Activated CD8-positive, alpha-beta memory T cell treated with anti-CD3 and anti-CD28 coated beads for 4 hours (primary cell): ENCODE data around the gene RSAD1.
A peak's percentile ranks its signal among the peaks of the same experiment; 100 is the strongest.
"Not testable (repeated sequence)": the region's sequence is repeated elsewhere in the genome, so short reads cannot be mapped to it uniquely, and the experiment has no call there.

Experiments used
- DNase-seq, 2 donors: peaks; one replicate each; pipeline ENCODE4 v3.0.0-alpha.2; 2020; ENCODE audit warnings: low read depth in 2 of 2

The RSAD1 gene

DNA sequence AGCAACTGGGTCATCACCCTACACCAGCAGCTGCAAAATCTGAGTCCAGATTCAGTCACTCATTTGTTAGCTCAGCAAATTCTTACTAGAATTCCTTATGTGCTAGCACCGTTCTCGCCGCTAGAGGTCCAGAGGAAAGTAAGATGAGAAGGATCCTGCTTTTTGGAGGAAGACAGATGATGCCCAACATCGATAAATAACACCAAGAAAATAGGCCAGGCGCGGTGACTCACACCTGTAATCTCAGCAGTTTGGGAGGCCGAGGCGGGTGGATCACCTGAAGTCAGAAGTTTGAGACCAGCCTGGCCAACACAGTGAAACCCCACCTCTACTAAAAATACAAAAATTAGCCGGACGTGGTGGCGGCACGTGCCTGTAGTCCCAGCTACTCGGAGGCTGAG is 5.9 kb upstream of the RSAD1 start:
- not testable (repeated sequence) for DNase-seq

DNA sequence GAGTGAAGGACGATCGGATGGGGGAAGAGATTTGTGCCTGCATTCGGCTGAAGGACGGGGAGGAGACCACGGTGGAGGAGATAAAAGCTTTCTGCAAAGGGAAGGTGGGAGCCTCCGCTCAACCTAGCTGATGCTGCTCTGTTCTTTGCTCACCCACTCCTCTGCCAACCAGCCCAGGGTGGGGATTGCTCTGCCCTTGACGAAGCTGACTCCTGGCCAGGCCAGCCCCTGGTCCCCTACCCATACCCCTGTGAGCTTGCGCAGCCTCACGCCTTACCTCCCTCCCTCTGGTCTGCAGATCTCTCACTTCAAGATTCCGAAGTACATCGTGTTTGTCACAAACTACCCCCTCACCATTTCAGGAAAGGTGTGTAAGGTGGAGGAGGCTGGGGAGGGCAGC is 4.8 kb upstream of the RSAD1 start:
- DNase-seq = no peak

DNA sequence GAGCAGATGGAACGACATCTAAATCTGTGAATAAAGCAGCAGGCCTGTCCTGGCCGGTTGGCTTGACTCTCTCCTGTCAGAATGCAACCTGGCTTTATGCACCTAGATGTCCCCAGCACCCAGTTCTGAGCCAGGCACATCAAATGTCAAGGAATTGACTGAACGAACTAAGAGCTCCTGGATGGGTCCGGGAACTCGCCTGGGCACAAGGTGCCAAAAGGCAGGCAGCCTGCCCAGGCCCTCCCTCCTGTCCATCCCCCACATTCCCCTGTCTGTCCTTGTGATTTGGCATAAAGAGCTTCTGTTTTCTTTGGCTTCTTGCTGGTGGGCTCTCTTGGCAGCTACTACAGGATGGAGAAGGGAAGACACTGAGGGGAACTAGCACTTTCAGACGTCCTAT is 4.1 kb upstream of the RSAD1 start:
- no peak for DNase-seq

DNA sequence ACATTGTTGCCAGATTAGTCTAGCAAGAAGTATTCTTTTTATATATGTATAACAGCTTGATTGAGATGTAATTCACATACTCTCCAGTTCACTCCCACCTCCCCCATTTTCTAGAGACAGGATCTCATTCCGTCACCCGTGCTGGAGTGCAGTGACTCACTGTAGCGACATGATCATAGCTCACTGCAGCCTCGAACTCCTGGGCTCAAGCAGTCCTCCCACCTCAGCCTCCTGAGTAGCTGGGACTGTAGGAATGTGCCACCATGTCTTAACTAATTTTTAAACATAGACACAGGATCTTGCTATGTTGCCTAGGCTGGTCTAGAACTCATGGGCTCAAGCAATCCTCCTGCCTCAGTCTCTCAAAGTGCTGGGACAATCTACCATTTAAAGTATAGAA is 3.3 kb upstream of the RSAD1 start:
- DNase-seq = no peak

DNA sequence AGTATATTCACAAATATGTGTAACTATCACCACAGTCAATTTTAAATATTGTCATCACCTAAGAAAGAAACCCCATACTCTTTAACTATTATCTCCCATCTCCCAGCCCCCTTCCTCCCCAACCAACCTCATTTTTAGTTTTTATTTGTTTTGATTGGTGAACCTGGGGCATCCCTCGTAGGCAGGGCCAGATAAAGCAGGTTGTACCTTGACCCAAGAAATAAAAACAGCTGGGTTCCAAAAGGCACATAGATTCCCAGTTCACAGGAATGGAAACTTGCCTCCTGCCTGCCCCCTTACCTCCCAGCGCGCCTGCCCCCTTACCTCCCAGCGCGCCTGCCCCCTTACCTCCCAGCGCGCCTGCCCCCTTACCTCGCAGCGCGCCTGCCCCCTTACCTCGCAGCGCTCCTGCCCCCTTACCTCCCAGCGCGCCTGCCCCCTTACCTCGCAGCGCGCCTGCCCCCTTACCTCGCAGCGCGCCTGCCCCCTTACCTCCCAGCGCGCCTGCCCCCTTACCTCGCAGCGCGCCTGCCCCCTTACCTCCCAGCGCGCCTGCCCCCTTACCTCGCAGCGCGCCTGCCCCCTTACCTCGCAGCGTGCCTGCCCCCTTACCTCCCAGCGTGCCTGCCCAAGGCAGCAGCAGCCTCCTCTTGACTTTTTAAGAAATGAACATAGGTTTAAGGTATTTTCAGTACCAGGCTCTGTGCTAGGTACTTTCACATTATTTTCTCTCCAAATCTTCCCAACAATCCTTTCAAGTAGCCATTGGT is 2.7 kb upstream of the RSAD1 start:
- not testable (repeated sequence) for DNase-seq

DNA sequence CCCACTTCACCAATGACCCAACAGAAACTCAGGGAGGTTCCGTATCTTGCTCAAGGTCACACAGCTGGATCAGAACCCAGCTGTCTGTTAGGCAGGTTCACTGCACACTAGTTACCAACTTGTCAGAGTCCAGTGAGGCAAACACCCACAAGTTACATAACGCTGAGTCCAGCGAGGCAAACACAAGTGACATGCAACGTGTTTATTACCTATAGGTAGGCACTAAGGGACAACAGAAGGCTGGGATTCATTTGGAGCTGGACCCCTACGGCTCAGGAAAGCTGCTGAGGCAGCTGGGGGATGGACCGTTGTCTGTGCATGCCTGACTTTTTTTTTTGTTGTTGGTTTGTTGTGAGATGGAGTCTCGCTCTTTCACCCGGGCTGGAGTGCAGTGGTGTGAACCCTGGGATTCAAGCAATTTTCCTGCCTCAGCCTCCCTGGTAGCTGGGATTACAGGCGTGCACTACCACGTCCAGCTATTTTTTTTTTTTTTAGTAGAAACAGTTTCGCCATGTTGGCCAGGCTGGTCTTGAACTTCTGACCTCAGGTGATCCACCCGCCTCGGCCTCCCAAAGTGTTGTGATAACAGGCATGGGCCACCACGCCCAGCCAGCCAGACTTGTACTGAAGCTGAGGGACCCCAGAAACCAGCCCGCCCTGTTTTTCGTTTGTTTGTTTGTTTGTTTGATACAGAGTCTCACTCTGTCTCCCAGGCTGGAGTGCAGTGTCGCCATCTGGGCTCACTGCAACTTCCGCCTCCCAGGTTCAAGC is 1.9 kb upstream of the RSAD1 start:
- DNase-seq = no peak

DNA sequence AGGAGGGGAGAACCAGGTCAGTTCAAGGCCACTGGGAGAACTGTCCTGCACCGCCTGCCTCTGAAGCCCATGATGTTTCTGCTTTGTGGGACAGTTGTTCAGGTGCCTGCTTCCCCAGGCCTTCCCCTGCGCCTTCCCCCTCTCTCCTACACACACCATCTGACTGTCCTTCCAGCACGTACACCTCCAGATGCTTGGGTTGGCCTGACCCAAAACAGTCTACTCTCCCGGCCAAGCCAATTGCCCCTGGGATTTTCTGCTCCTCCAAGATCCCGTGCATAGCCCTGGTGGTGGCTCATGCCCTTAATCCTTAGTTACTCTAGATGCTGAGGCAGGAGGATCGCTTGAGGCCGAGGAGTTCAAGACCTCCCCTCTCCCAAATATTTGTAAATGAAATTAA is 684 bp upstream of the RSAD1 start:
- DNase-seq = no peak

DNA sequence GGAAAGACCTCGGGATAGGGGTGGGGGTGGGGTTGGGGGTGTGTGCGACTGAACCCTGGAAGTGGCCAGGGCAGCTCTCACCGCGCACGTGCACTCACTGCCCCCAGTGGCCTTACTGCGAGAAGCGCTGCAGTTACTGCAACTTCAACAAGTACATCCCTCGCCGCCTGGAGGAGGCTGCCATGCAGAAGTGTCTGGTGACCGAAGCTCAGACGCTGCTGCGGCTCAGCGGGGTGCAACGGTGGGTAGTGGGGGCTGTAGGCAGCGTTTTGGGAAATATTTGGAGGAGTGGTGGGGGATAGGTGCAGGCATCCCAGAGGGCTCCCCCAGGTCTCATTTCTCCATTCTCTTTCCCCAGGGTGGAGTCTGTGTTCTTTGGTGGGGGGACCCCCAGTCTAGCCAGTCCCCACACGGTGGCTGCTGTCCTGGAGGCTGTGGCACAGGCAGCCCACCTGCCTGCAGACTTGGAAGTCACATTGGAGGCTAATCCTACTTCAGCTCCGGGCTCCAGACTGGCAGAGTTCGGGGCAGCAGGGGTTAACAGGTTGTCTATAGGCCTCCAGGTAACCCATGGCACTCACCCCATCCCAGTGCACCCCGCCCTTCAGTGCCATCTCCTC is 972 bp downstream of the RSAD1 start:
- DNase-seq = peak; percentile 24 to 52

DNA sequence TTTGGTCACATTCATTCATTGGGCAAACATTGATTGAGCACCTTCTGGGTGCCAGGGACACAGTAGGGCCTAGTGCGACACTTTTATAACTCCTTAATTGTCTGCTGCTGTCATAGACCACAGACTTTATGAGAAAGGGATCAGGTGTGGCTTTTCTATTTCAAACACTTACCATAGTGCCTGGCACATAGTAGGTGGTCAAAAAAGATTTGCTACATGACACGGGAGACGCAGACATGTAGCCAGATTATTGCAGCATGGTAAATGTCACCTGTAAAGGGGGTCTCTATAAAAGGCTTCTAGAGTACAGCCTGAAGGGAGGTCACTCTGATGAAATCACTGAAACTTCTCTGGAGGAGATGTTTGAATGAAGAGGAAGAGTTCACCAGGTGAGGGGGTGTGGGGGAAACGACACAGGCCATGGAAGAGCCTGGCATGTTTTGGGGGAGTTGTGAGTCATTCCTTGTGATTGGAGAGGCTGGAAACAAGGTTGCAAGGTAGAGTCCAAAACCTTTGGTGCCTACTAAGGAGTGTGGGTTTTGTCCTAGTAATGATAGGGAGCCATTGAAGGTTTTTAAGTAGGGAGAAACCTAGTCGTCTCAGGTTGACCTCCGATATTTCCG is 1.6 kb downstream of the RSAD1 start:
- no peak for DNase-seq

DNA sequence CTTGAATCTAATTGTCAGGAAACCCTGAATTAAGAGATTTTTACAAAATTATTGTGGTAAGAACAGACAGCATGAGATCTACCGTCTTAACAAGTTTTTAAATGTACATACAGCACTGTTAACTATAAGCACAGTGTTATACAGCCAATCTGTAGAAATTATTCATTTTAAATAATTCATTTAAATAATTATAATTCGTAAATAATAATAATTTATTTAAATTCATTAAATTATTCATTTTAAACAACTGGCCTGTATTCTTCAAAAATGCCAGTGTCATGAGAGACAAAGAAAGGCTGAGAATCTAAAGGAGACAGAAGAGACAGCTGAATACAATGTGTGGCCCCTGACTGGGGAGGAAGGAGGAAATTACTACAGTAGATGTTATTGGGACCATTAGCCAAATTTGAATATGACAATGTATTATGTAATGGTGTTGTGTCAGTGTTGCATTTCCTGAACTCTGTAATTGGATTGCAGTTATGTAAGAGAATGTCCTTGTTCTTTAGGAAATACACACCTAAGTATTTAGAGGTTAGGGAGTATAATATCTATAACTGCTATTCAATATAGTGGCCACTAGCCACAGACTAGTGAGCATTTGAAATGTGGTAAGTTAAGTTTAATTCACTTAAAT is 2.3 kb downstream of the RSAD1 start:
- no peak for DNase-seq

DNA sequence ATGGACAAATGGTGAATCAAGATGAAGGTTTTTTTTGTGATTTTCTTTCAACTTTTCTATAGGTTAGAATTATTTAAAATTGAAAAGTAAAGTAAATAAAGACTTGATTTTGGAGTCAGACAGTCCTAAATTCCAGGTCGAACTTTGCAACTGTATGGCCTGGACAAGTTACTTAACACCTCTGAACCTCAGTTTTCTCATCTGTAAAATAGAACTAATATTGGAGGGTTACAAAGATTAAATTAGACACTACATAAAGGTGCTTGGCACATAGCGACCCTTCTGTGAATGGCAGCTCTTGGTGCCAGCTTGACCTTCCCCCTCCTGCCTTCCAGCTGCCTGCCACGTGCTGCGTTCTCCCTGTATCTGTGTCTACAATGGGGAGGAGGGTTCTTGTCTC is 3.0 kb downstream of the RSAD1 start:
- DNase-seq = no peak

DNA sequence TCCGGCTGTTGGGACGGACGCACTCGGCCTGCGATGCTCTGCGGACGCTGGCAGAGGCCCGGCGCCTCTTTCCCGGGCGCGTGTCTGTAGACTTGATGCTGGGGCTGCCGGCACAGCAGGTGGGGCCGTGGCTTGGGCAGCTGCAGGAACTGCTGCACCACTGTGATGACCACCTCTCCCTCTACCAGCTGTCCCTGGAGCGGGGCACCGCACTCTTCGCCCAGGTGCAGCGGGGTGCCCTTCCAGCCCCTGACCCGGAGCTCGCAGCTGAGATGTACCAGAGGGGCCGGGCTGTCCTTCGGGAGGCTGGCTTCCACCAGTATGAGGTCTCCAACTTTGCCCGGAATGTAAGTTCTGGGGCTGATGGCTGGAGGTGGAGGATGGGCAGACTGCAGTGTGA is 3.5 kb downstream of the RSAD1 start:
- DNase-seq = no peak

DNA sequence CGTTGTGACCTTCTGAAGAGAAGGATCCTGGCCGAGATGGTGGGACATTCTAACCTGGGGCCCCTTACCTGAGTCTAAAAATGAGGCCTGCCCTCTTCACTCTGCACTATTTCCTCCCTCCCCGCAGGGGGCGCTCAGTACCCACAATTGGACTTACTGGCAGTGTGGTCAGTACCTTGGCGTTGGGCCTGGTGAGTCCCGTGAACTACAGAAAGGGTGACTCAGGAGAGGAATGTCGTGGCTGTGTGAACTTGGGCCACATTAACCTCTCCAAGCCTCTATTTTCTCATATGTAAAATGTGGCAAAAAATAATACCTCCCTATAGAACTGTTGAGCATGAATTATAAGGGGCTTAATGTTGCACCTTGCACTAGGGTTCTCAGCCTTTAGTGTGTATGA is 3.9 kb downstream of the RSAD1 start:
- peak; percentile 33 for DNase-seq

DNA sequence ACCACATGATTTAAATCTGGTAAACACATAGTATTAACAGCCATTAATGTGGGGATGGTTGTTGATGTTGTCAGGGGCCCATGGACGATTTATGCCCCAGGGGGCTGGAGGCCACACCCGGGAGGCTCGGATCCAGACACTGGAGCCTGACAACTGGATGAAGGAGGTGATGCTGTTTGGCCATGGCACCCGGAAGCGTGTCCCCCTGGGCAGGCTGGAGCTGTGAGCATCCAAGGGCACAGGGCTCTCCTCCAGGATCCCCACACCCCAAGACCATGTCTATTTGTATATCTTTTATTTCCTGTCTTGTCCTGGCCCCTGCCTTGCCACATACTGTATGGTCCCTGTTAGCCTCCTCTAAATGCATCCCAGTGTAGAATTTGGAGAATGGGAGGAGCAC is 4.6 kb downstream of the RSAD1 start:
- DNase-seq = no peak

DNA sequence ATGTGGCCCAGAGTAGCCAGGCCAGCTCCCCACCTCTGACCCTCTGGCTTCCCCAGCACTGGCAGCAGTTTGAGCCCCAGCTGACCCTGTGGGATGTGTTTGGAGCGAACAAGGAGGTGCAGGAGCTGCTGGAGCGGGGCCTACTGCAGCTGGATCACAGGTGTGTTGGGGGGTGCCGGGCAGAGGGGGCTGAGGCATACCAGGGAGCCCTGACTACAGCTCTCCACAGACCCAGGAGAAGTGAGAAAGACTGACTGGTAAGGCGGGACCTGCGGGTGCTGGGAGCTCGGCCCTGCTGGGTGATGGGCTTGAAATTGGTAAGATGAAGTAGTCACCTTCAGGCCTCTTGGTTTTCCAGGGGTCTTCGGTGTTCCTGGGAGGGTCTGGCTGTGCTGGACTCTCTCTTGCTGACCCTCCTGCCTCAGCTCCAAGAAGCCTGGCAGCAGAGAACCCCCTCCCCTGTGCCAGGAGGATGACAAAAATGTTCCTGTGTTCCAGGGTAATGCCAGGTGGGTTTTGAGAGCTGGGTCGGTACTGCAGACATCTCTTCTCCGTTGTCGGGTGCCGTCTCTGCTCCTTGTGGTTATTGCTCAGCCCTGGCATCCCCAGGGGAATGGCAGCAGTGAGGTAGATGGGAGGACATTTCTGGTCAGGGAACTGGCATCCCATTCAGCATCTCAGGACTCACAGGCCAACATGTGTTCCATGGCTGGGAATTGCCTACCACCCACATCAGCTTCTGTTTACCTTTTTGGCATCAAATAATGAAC is 5.9 kb downstream of the RSAD1 start:
- no peak for DNase-seq

DNA sequence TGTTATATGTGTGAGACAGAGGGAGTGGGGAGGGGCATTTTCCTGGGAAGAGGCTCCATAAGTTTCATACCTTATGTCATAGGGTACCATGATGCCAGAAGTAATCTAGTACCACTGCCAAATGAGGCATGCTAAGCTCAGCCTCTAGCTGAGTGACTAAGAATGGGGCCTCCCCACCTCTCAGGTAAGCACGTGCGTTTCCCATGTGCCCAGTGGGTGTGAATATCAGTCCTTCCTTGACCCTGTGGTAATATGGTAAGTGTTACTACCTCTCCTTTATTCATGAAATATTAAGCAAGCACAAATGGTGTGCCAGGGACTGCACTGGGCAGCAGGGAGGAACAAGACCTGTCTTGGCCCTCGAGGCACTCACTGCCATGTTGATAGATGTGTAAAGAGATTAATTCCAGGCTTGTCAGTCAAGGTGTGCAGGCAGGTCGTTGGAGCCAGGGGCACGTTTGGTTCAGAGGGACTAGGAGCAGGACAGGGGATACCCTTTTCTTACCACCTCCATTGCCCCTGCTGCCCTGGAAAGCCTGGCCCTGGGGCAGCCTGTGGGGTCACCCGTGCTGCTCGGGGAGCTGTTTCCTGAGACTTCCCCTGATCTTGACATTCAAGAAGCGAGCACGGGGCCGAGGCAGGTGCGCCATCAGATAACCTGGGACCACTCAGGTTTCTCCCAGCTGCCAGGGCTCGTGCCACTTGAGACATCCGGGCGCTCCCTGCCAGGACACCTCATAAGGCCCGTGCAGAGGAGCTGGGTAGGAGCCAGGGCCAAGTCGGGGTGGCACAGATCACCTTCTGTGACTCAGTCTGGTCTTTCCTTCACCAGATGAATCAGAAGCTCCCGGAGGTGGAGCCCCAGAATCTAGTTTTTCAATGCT is 8.8 kb downstream of the RSAD1 start:
- no peak for DNase-seq

DNA sequence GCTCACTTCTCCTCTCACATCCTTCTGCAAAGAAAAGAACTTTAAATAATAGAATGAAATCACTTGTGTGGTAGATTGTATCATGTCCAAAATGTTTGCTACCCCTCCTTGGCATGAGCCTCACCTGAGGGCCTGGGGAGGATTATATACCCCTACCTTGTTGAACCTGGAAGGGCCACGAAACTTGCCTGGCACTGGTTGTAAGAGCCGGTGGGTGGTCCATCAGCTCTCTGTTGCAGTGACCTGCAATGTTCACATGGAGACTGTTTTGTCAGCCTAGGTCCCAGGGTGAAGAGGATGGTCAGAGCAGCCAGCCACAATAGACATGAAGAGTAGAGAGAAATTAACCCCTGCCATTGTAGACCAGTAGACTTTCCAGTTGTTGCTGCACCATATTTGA is 10.2 kb downstream of the RSAD1 start:
- DNase-seq = no peak

DNA sequence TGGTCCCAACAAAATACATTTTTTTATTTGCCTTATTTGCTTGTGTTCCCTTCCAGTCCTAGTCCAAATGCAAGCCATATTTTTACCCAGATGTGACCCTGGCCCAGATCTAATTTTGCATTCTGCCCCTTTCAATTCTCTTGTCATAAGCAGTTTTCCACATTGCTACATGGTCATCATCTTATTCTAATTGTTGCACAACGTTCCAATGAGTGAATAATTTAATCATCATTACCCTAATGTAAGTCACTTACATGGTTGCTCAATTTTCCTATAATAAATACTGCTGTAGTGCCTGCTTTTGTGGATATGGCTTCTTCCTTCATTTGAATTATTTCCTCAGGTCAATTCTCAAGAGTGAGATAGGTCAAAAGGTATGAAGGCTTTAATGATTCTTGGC is 12.8 kb downstream of the RSAD1 start:
- DNase-seq = no peak

DNA sequence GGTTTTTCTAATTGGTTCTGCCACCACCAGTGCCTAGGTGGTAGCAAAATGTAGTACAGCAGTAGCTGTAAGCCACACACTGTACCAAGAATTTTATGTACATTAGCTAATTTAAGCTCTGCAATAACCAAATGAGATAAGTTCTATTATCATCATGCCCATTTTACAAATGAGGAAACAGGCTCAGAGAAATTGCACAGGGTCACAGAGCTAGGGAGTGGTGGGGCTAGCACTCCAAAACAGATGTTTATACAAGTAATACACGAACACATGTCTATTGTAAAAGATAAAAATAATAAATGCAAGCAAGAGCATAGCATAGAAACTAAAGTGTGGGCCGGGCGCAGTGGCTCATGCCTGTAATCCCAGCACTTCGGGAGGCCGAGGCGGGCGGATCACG is 13.6 kb downstream of the RSAD1 start:
- no peak for DNase-seq

DNA sequence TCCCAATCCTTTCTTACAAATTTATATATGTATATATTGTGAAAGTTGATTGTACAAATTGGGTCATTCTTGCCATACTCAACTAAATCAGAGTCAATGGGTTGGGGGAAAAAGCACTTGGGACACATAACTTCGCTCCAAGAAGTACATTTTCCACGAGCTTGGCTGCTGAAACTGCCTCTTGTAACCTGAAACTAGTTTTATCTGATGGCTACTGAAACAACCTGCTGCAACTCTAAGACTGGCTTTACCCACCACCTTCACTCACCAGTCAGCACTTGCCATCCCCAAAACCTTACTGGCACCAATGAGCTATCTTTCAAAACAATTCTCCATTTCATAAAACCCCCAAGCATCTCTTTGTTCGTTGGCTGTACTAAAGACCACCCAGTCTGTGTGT is 15.1 kb downstream of the RSAD1 start:
- no peak for DNase-seq
